ENCODE measurements around the gene TPD52L1.
"Not testable (repeated sequence)": the region's sequence is repeated elsewhere in the genome, so short reads cannot be mapped to it uniquely, and the experiment has no call there.

Gene TPD52L1

GRCh38 chr6:125280370-125281035 lies 126.9 kb downstream of the TPD52L1 start:
- DNase-seq = not testable (repeated sequence)

- DNase-seq = not testable (repeated sequence)
Observed at GRCh38 chr6:125282470-125282869, 128.9 kb downstream of the TPD52L1 start.

GRCh38 chr6:125285353-125285752 lies 131.8 kb downstream of the TPD52L1 start:
- no peak for DNase-seq

- no peak for DNase-seq
Observed at GRCh38 chr6:125285936-125286335, 132.4 kb downstream of the TPD52L1 start.

- DNase-seq = no peak
Observed at GRCh38 chr6:125287718-125288117, 134.1 kb downstream of the TPD52L1 start.

GRCh38 chr6:125293587-125293986 lies 140.0 kb downstream of the TPD52L1 start:
- DNase-seq = no peak

GRCh38 chr6:125294036-125294435 lies 140.5 kb downstream of the TPD52L1 start:
- no peak for DNase-seq

- no peak for DNase-seq
Observed at GRCh38 chr6:125294925-125295324, 141.4 kb downstream of the TPD52L1 start.

- DNase-seq = no peak
Observed at GRCh38 chr6:125296471-125296870, 142.9 kb downstream of the TPD52L1 start.

- DNase-seq = no peak
Observed at GRCh38 chr6:125299257-125299656, 145.7 kb downstream of the TPD52L1 start.

- no peak for DNase-seq
Observed at GRCh38 chr6:125300992-125301434, 147.4 kb downstream of the TPD52L1 start.

- peak in 3 of 4 experiments; percentile 7 to 23 (median 9) for DNase-seq
Observed at GRCh38 chr6:125301435-125302391, 148.1 kb downstream of the TPD52L1 start, which contains the start of gene HDDC2. Gene HDDC2 (minus strand): TSS chr6:125301967. CDS start chr6:125301932, 35 bp downstream.

- DNase-seq = no peak
Observed at GRCh38 chr6:125302840-125303511, 149.4 kb downstream of the TPD52L1 start.

GRCh38 chr6:125303512-125303854 lies 149.9 kb downstream of the TPD52L1 start:
- no peak for DNase-seq

- DNase-seq = no peak
Observed at GRCh38 chr6:125304970-125305660, 151.5 kb downstream of the TPD52L1 start.

- no peak for DNase-seq
Observed at GRCh38 chr6:125306756-125307149, 153.2 kb downstream of the TPD52L1 start.

GRCh38 chr6:125307150-125307838 lies 153.7 kb downstream of the TPD52L1 start:
- DNase-seq = no peak

- DNase-seq = no peak
Observed at GRCh38 chr6:125307964-125308615, 154.5 kb downstream of the TPD52L1 start.

- DNase-seq = no peak
Observed at GRCh38 chr6:125310994-125311649, 157.5 kb downstream of the TPD52L1 start.

GRCh38 chr6:125312478-125312877 lies 158.9 kb downstream of the TPD52L1 start:
- no peak for DNase-seq

- no peak for DNase-seq
Observed at GRCh38 chr6:125312950-125313349, 159.4 kb downstream of the TPD52L1 start.

All from activated naive CD4-positive, alpha-beta T cell (primary cell).